Measurements from ENCODE around the gene LRP6. TPM values are rescaled to one million over a fixed set of nuclear protein-coding genes. Genes with fewer than 3 reads are reported as not detected.

LRP6 gene
- total and polyA plus RNA-seq, 2 of the 13 experiments (the other 11 are each of a cell fraction or from before 2014, with no cell fraction given): 33.8 to 42.0 TPM

- TF ChIP-seq HMGXB3 (CRISPR knock-in tag; IDR thresholded peaks at IDR 0.05; ENCODE audit: borderline replicate concordance) (peak; percentile 84; the same call in 1 of the 2 replicates), ZNF124 (CRISPR knock-in tag; IDR thresholded peaks at IDR 0.05) (no peak), KDM4B (CRISPR knock-in tag; IDR thresholded peaks at IDR 0.05) (no peak; the same call in none of the 2 replicates), ZNF34 (CRISPR knock-in tag; IDR thresholded peaks at IDR 0.05; ENCODE audit: borderline replicate concordance) (peak; percentile 97), DRAP1 (CRISPR knock-in tag; IDR thresholded peaks at IDR 0.05) (peak; percentile 92), HNF4G (IDR thresholded peaks at IDR 0.05; ENCODE audit: borderline replicate concordance, low read depth, low read length) (no peak; the same call in 1 of the 2 replicates), HNF4G (CRISPR knock-in tag; IDR thresholded peaks at IDR 0.05; ENCODE audit: borderline replicate concordance, low read depth) (peak; percentile 83), TERF1 (CRISPR knock-in tag; IDR thresholded peaks at IDR 0.05) (peak; percentile 93), ZNF251 (CRISPR knock-in tag; IDR thresholded peaks at IDR 0.05) (no peak), SNAPC4 (CRISPR knock-in tag; IDR thresholded peaks at IDR 0.05) (peak; percentile 97), FOXP4 (CRISPR knock-in tag; IDR thresholded peaks at IDR 0.05) (peak; percentile 83), PITX1 (CRISPR knock-in tag; IDR thresholded peaks at IDR 0.05) (peak; percentile 93)
Observed at GRCh38 chr12:12266873-12267741, at the start of gene LRP6 (continued).

Measured in HepG2 (cell line).